ENCODE results near the gene FSIP1.

FSIP1 gene

GRCh38 chr15:39792025-39792843 is 9.6 kb upstream of the FSIP1 start:
- DNase-seq (ENCODE audit: low read depth) = no peak

- no peak for DNase-seq (ENCODE audit: low read depth)
Observed at GRCh38 chr15:39789736-39790135, 7.1 kb upstream of the FSIP1 start.

GRCh38 chr15:39788800-39789565 is 6.3 kb upstream of the FSIP1 start:
- no peak for DNase-seq (ENCODE audit: low read depth)

GRCh38 chr15:39788108-39788507 is 5.5 kb upstream of the FSIP1 start:
- no peak for DNase-seq (ENCODE audit: low read depth)

GRCh38 chr15:39787479-39787878 is 4.8 kb upstream of the FSIP1 start:
- no peak for DNase-seq (ENCODE audit: low read depth)

GRCh38 chr15:39786447-39787056 is 3.9 kb upstream of the FSIP1 start:
- no peak for DNase-seq (ENCODE audit: low read depth)

GRCh38 chr15:39785841-39786240 is 3.2 kb upstream of the FSIP1 start:
- no peak for DNase-seq (ENCODE audit: low read depth)

GRCh38 chr15:39785139-39785538 is 2.5 kb upstream of the FSIP1 start:
- no peak for DNase-seq (ENCODE audit: low read depth)

GRCh38 chr15:39784638-39785037 is 2.0 kb upstream of the FSIP1 start:
- DNase-seq (ENCODE audit: low read depth) = no peak

GRCh38 chr15:39784125-39784524 is 1.5 kb upstream of the FSIP1 start:
- DNase-seq (ENCODE audit: low read depth) = no peak

GRCh38 chr15:39783244-39783820 is 691 bp upstream of the FSIP1 start:
- no peak for DNase-seq (ENCODE audit: low read depth)

GRCh38 chr15:39781967-39782302 is 706 bp downstream of the FSIP1 start:
- DNase-seq (ENCODE audit: low read depth) = no peak

- no peak for DNase-seq (ENCODE audit: low read depth)
Observed at GRCh38 chr15:39781147-39781966, 1.3 kb downstream of the FSIP1 start.

- DNase-seq (ENCODE audit: low read depth) = no peak
Observed at GRCh38 chr15:39778021-39778420, 4.6 kb downstream of the FSIP1 start.

- DNase-seq (ENCODE audit: low read depth) = no peak
Observed at GRCh38 chr15:39777496-39777895, 5.1 kb downstream of the FSIP1 start.

GRCh38 chr15:39776068-39776467 is 6.6 kb downstream of the FSIP1 start:
- DNase-seq (ENCODE audit: low read depth) = no peak

- DNase-seq (ENCODE audit: low read depth) = no peak
Observed at GRCh38 chr15:39774688-39775267, 7.9 kb downstream of the FSIP1 start.

GRCh38 chr15:39770748-39771689 is 11.6 kb downstream of the FSIP1 start:
- no peak for DNase-seq (ENCODE audit: low read depth)

GRCh38 chr15:39767921-39768320 is 14.7 kb downstream of the FSIP1 start:
- DNase-seq (ENCODE audit: low read depth) = no peak

GRCh38 chr15:39761006-39761405 is 21.6 kb downstream of the FSIP1 start:
- DNase-seq (ENCODE audit: low read depth) = no peak
